ENCODE measurements around the gene KIF16B.

DNA sequence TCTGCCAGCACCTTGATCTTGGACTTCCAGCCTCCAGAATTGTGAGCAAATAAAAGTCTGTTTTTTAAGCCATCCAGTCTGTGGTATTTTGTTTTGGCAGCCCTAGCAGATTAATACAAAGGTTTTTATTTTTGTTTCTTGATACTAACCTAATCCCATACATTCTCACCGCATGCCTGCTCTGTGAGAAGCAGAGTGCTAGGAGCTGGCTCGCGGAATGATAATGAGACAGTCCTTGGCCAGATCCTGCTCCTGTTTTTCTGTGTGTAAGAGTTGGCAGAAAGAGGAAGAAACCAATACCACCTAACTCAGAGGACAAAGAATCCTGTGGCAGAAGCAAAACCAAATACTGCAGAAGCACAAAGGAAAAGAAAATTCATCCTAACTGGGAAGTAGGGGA is 82.6 kb downstream of the KIF16B start:
- TF ChIP-seq POLR2A (IDR thresholded peaks at IDR 0.05) (no peak), EP300 (IDR thresholded peaks at IDR 0.05) (no peak)
- TF ChIP-seq, protein P1, sequence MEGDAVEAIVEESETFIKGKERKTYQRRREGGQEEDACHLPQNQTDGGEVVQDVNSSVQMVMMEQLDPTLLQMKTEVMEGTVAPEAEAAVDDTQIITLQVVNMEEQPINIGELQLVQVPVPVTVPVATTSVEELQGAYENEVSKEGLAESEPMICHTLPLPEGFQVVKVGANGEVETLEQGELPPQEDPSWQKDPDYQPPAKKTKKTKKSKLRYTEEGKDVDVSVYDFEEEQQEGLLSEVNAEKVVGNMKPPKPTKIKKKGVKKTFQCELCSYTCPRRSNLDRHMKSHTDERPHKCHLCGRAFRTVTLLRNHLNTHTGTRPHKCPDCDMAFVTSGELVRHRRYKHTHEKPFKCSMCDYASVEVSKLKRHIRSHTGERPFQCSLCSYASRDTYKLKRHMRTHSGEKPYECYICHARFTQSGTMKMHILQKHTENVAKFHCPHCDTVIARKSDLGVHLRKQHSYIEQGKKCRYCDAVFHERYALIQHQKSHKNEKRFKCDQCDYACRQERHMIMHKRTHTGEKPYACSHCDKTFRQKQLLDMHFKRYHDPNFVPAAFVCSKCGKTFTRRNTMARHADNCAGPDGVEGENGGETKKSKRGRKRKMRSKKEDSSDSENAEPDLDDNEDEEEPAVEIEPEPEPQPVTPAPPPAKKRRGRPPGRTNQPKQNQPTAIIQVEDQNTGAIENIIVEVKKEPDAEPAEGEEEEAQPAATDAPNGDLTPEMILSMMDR (IDR thresholded peaks at IDR 0.05), result no peak

Measured in sigmoid colon (tissue), 4 donors.